CD4-positive, alpha-beta T cell treated with Interleukin-21 for 1 hour (primary cell): ENCODE results near the gene ONECUT3.
"Not testable (repeated sequence)": the region's sequence is repeated elsewhere in the genome, so short reads cannot be mapped to it uniquely, and the experiment has no call there.

Experiments
- DNase-seq: peaks from one replicate; pipeline ENCODE4 v3.0.0-alpha.2; 2020

The ONECUT3 gene

GRCh38 chr19:1752757-1753728 is at the start of gene ONECUT3:
Gene ONECUT3 (plus strand): TSS chr19:1753506. CDS start chr19:1753663, 157 bp downstream.
- no peak for DNase-seq

DNA sequence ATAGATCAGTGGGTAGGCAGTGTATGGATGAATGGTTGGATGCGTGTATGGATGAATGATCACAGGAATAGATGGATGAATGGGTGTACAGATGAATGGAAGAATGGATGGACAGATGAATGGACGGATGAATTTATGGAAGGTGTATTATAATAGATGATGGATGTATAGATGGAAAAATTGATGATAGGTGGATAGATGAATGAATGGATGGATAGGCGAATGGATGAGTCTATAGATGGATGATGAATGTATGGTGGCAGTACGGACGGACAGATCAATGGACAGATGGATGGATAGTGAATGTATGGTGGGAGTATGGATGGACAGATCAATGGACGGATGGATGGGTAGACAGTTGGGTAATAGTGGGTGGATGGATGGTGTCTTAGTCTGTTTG is 49.0 kb upstream of the ONECUT3 start:
- no peak for DNase-seq

- DNase-seq: no peak
Observed at GRCh38 chr19:1705367-1705766, 47.9 kb upstream of the ONECUT3 start.

DNA sequence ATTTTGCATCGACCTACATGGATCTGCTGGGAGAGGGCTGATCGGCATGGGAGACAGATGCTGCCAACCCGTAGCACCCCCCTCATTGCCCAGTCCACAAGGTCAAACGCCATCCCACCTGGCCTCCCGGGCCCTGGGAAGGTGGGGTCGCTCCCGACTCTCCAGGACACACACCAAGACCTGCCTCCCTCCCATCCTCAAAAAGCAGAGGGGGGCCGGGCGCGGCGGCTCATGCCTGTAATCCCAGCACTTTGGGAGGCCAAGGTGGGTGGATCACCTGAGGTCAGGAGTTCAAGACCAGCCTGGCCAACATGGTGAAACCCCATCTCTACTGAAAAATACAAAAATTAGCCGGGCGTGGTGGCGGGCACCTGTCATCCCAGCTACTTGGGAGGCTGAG is 46.7 kb upstream of the ONECUT3 start:
- DNase-seq: not testable (repeated sequence)

GRCh38 chr19:1707240-1707639 is 46.1 kb upstream of the ONECUT3 start:
- DNase-seq: no peak

DNA sequence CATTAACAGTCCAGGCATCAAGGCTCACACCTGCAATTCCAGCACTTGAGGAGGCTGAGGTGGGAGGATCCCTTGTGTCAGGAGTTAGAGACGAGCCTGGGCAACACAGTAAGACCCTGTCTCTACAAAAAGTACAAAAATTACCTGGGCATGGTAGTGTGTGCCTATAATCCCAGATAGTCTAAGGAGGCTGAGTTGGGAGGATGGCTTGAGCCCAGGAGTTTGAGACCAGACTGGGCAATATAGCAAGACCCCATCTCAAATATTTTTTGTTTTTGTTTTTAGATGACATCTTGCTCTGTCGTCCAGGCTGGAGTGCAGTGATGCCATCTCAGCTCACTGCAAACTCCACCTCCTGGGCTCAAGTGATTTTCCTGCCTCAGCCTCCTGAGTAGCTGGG is 40.1 kb upstream of the ONECUT3 start:
- no peak for DNase-seq

GRCh38 chr19:1715540-1715939 is 37.8 kb upstream of the ONECUT3 start:
- DNase-seq: no peak

DNA sequence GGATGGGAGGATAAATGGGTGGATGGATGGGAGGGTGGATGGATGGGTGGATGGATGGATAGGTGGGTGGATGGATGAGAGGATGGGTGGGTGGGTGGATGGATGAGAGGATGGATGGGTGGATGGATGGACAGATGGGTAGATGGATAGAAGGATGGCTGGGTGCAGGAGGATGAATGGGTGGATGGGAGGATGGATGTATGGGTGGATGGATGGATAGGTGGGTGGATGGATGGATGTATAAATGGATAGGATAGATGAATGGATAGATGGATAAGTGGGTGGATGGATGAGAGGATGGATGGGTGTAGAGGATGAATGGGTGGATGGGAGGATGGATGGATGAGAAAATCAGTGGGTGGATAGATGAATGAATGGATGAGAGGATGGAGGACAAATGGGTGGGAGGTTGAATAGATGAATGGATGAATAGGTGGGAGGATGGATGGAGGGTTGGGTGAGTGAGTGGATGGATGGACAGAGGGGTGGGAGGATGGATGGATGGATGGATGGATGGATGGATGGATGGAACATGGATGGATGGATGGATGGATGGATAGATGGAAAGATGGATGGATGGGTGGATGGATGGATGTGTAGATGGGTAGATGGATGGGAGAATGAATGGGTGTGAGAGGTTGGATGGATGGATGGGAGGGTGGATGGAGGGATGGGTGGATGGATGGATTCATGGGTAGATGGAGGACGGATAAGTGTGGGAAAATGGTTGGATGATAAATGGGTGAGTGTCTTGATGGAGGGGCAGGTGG is 35.9 kb upstream of the ONECUT3 start:
- DNase-seq: no peak

DNA sequence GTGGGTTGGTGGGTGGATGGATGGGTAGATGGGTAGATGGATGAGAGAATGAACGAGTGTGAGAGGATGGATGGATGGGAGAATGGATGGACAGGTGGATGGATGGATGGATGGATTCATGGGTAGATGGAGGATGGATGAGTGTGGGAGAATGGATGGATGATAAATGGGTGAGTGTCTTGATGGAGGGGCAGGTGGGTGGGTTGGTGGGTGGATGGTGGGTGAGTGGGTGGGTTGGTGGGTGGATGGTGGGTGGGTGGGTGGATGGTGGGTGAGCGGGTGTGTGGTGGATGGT is 35.4 kb upstream of the ONECUT3 start:
- DNase-seq: no peak

- no peak for DNase-seq
Observed at GRCh38 chr19:1718420-1719291, 34.6 kb upstream of the ONECUT3 start.

DNA sequence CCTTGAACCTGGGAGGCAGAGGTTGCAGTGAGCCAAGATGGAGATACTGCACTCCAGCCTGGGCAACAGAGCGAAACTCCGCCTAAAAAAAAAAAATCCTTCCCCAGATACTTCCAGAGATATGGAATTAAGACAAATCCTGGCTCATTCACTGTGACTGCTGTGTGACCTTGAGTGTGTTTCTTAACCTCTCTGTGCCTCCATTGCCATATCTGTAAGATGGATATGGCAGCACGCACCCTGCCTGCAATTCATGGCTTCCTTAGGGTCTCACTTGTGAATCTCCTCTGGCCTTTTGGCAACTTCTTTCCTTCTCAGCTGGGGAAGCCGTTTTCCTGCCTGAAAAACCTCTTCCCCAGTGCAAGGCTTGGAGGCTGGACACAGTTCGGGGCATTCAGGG is 33.8 kb upstream of the ONECUT3 start:
- DNase-seq: no peak

DNA sequence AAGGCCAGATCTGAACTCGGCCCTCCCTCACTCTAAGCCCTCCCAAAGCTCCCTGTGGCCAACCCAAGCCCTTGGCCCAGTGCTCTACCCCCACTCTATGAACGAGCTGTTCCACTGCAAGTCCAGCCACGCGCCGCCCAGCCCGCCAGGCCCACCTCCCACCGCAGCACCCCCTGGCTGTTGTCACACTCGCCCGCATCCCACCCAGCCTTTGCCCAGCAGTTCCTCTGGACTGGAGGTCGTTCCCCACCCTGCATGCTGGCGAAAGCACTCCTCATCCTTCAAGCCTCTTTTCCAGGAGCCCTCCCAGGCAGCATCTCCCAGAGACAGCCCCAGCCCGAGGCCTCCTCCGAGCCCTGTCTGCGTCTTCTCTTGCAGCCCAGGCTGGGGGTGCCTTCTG is 33.1 kb upstream of the ONECUT3 start:
- no peak for DNase-seq

DNA sequence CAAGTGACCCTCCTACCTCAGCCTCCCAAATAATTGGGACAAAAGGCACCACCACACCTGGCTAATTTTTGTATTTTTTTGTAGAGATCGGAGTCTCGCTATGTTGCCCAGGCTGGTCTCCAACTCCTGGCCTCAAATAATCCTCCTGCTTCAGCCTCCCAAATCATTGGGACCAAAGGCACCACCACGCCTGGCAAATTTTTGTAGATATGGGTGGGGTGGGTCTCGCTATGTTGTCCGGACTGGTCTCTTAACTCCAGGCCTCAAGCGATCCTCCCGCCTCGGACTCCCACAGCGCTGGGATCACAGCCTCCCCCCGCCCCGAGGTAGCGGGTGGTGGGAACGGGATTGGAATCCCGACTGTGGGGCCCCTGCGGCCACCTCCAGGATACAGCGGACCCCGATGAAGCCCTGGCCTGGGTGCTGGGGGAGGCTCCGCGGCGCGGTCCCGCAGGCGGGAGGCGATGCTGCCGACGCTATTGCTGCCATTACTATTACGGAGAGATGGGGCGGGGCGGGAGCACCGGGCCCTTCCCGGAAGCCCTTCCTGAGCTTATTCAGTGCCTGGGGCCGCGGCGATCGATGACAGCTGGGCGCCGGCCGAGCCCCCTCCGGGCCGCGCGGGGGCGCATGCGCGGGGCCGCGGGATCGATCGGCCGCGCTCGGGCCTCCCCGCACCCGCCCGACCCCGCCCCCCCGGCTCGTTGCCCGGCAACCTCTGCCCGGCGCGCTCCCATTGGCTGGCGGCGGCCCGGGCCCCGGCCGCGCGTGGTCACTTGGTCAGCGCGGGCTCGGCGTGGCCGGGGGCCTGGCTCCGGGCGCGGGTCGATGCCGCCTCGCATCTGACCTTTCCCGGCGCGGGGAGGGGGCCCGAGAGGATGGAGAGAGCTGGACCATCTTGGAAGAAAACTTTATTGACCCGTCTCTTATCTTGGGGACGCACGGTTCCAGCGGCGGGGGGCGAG is 27.9 kb upstream of the ONECUT3 start:
- DNase-seq: peak; percentile 35

DNA sequence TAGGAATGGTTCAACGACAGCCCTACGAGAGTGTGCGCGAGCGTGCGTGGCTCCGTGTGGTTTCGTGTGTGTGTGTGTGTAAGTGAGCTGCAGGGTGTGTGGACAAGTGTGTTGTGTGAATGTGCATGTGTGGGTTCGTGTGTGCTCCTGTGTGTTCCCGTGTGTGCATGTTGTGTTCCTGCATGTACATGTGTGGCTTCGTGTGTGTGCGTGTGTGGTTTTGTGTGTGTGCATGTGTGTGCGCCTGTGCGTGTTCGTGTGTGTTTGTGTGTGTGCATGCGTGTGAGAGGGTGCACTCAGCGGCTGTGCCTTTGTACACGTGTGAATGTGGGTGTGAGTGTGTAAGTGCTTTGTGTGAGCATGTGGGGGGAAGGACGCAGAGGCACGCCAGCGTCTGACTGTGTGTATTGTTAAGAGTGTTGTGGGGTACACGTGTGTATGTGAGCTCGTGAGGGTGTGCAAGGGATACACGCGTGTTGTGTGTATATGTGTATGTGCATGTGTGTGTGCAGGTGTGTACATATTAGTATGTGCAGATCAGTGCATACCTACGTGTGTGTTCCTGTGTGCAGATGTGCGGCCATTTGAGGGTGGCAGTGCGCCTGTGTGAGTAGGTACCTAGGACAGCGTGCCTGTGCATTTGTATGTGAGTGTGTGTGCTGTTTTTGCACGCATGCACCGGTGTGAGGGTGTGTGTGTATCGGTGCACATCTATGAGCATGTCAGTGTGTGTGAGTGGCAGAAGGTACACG is 24.3 kb upstream of the ONECUT3 start:
- no peak for DNase-seq

DNA sequence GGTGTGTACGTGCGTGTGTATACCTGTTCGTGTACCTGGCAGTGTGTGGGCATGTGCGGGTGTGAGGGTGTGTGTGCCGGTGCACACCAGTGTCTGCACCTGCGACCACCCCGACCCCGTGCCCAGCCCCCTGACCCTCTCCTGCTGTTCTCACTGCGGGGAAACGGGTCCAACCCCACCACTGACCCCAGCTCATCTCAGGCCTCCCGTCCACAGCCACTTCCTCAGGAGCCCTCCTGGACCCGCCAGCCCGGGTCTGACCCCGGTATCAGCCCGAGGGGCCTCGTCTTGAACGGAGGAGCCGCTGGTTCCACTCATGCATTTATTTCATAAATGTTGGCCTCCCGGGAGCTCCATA is 23.8 kb upstream of the ONECUT3 start:
- no peak for DNase-seq

DNA sequence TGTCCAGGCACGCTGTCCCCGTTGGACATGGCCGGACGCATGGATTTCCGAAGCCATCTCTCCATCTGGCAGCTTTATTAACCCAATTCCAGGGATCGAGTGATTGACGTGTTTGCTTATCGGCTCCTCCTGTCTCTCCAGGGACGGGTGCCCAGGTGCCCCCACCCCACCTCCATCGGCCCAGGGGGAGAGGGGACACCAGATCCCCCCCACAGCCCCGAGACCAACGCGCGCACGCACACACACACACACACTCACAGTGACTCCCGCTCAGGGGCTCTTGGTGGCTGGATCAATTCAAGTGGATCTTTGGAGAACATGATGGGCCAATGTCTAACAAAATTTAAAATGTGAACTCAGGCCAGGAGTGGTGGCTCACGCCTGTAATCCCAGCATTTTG is 23.1 kb upstream of the ONECUT3 start:
- no peak for DNase-seq

DNA sequence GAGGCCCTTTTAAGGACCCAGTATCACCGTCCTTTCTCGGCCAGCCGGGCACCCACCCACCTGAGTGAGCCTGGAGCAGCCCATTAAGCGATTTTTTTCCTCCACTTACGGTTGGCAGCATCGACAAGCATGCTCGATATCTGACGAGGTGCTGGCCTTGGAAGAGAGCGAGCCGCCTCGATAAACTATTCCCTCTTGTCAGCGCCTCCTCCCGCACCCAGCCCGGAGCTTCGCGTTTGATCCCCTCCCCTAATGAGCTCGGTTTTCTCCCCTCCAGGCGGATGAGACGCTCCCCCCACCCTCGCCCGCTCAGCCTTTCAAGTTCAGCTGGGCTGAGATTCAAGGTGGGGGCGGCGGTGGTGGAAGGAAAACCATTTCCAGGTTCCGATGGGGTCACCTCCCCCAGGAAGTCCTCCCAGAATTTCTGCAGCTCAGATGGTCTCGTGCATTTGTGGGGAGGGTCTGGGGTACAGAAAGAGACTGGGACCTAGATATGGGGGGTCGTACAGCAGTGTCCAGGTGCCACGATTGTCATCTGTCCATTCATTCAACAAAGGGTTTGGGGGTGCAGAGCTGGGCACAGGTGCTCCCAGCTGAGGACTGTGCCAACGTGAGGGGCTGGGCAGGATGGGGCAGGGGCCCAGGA is 18.9 kb upstream of the ONECUT3 start:
- DNase-seq: no peak

- DNase-seq: no peak
Observed at GRCh38 chr19:1736280-1736679, 17.0 kb upstream of the ONECUT3 start.

DNA sequence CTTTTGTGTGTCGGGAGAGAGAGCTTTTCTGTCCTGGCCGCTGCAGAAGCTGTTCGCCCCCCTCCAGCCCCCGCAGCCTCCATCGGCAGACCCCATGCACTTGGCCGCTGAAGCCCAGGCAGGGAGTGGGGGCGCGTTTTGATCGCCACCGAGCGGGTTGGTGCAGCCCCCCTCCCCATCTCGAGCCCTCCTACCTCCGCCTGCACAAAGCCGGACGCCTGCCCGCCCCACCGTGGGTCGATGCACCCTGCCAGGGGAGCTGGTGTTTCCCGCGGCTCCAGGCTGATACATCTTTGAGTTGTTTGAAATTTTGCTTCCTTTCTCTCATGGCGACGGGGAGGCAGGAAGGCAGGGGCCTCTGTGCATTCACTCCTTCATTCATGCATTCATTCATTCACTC is 16.4 kb upstream of the ONECUT3 start:
- DNase-seq: no peak

- no peak for DNase-seq
Observed at GRCh38 chr19:1739960-1740629, 13.2 kb upstream of the ONECUT3 start.
